ENCODE measurements around the gene UNC5B. TPM values are rescaled to one million over a fixed set of nuclear protein-coding genes. Genes with fewer than 3 reads are reported as not detected.
A peak's percentile ranks its signal among the peaks of the same experiment; 100 is the strongest.

The UNC5B gene
- total and polyA plus RNA-seq, 2 donors from 2014 or later, result 5.5 to 22.6 TPM

- H3K9ac ChIP-seq (ENCODE audit: low read length in 3 of 3), result no peak overlapping the region
Observed at GRCh38 chr10:71241830-71242621, 29.7 kb downstream of the UNC5B start.

GRCh38 chr10:71242622-71243009, 30.2 kb downstream of the UNC5B start:
- no peak for TF ChIP-seq CTCF (IDR thresholded peaks at IDR 0.05; ENCODE audit: borderline replicate concordance, extremely low read depth, insufficient read depth)
- no peak for FAIRE-seq
- Histone ChIP-seq H3K27me3 (ENCODE audit: control insufficient read depth, insufficient read depth, low read length) (no peaks in the 10 kb centered on the region), H3K27ac (ENCODE audit: low read depth in 2 of 2, low read length in 2 of 2) (no peak overlapping the region), H3K4me1 (ENCODE audit: control insufficient read depth in 2 of 3, insufficient read depth in 2 of 3, low read depth in 1 of 3, low read length in 3 of 3) (peaks cover 22 to 72% (median 31%) of the 10 kb centered on the region in 3 donors), H3K4me3 (ENCODE audit: low read length in 3 of 3) (no peak overlapping the region), H3K36me3 (ENCODE audit: control insufficient read depth in 2 of 3, insufficient read depth in 3 of 3, low read length in 3 of 3) (no peaks in the 10 kb centered on the region), H3K9ac (ENCODE audit: low read length in 3 of 3) (no peak overlapping the region), H3K9me3 (ENCODE audit: control insufficient read depth in 2 of 3, insufficient read depth in 1 of 3, low read length in 3 of 3) (no peaks in the 10 kb centered on the region)
- intact Hi-C loops (cut with DNase I), result no loop called here
- DNase-seq, result no peak

More at GRCh38 chr10:71241830-71242621, 29.7 kb downstream of the UNC5B start:
- H3K27ac ChIP-seq (ENCODE audit: low read depth in 2 of 2, low read length in 2 of 2), result peak overlapping the region in 1 of 2 donors; percentile 54
- no peaks in the 10 kb centered on the region for H3K36me3 ChIP-seq (ENCODE audit: control insufficient read depth in 2 of 3, insufficient read depth in 3 of 3, low read length in 3 of 3)
- peaks cover 22 to 71% (median 31%) of the 10 kb centered on the region in 3 donors for H3K4me1 ChIP-seq (ENCODE audit: control insufficient read depth in 2 of 3, insufficient read depth in 2 of 3, low read depth in 1 of 3, low read length in 3 of 3)
- no peak overlapping the region for H3K4me3 ChIP-seq (ENCODE audit: low read length in 3 of 3)
- TF ChIP-seq CTCF (IDR thresholded peaks at IDR 0.05; ENCODE audit: borderline replicate concordance, extremely low read depth, insufficient read depth), result no peak
- H3K9me3 ChIP-seq (ENCODE audit: control insufficient read depth in 2 of 3, insufficient read depth in 1 of 3, low read length in 3 of 3), result no peaks in the 10 kb centered on the region
- H3K27me3 ChIP-seq (ENCODE audit: control insufficient read depth, insufficient read depth, low read length), result no peaks in the 10 kb centered on the region
- FAIRE-seq, result no peak
- no peak for DNase-seq
- intact Hi-C loops (cut with DNase I), result no loop called here

- no peak for FAIRE-seq
- H3K9ac ChIP-seq (ENCODE audit: low read length in 3 of 3), result no peak overlapping the region
- H3K9me3 ChIP-seq (ENCODE audit: control insufficient read depth in 2 of 3, insufficient read depth in 1 of 3, low read length in 3 of 3), result no peaks in the 10 kb centered on the region
- H3K36me3 ChIP-seq (ENCODE audit: control insufficient read depth in 2 of 3, insufficient read depth in 3 of 3, low read length in 3 of 3), result no peaks in the 10 kb centered on the region
- intact Hi-C loops (cut with DNase I), result no loop called here
- no peak for DNase-seq
- no peaks in the 10 kb centered on the region for H3K27me3 ChIP-seq (ENCODE audit: control insufficient read depth, insufficient read depth, low read length)
- H3K27ac ChIP-seq (ENCODE audit: low read depth in 2 of 2, low read length in 2 of 2), result peak overlapping the region; percentile 33 to 45
- TF ChIP-seq CTCF (IDR thresholded peaks at IDR 0.05; ENCODE audit: borderline replicate concordance, extremely low read depth, insufficient read depth), result no peak
- H3K4me1 ChIP-seq (ENCODE audit: control insufficient read depth in 2 of 3, insufficient read depth in 2 of 3, low read depth in 1 of 3, low read length in 3 of 3), result peaks cover 15 to 67% (median 22%) of the 10 kb centered on the region in 3 donors
- H3K4me3 ChIP-seq (ENCODE audit: low read length in 3 of 3), result no peak overlapping the region
Observed at GRCh38 chr10:71243756-71244395, 31.5 kb downstream of the UNC5B start.

All from kidney (tissue), 14 donors.